Tibial nerve (tissue), 4 donors: Measurements from ENCODE around the gene PI4K2B.
"Not testable (repeated sequence)": the region's sequence is repeated elsewhere in the genome, so short reads cannot be mapped to it uniquely, and the experiment has no call there.

Experiments used
- EP300 ChIP-seq, 2 donors: sonication (generic); formaldehyde crosslinking; IDR thresholded peaks; one replicate each; pipeline ENCODE4 v1.6.1; 2017; ENCODE audit warnings: antibody characterized with exemption in 2 of 2, mild to moderate bottlenecking in 1 of 2
- POLR2A ChIP-seq, 2 donors: fragments of 450-650 bp; IDR thresholded peaks; one replicate each; pipeline ENCODE4 v1.6.1; 2017; ENCODE audit warnings: antibody characterized with exemption in 2 of 2, mild to moderate bottlenecking in 2 of 2, moderate library complexity in 2 of 2
- TF ChIP-seq, protein P1 (sequence below), 5 experiments: fragments of 200-600 bp in 3 of 5; fragments of 450-650 bp in 2 of 5; sonication (generic) in 3 of 5; IDR thresholded peaks; one replicate each; pipeline ENCODE4 v1.5.1; 2016 to 2019; ENCODE audit warnings: antibody characterized with exemption in 5 of 5, mild to moderate bottlenecking in 3 of 5, moderate library complexity in 2 of 5

DNA sequence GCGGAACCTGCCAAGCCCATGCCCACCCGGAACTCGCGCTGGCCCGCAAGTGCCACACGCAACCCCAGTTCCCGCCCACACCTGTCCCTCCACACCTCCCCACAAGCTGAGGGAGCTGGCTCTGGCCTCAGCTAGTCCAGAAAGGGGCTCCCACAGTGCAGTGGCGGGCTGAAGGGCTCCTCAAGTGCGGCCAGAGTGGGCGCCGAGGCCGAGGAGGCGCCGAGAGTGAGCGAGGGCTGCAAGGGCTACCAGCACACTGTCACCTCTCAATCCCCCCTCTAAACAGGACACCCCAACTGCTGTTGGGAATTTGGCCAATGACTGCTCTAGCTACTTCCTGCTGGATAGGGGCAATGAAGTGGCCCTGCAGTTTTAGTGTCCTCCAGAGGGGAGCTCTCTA lies 5.7 kb downstream of the PI4K2B start:
- TF ChIP-seq, protein P1, sequence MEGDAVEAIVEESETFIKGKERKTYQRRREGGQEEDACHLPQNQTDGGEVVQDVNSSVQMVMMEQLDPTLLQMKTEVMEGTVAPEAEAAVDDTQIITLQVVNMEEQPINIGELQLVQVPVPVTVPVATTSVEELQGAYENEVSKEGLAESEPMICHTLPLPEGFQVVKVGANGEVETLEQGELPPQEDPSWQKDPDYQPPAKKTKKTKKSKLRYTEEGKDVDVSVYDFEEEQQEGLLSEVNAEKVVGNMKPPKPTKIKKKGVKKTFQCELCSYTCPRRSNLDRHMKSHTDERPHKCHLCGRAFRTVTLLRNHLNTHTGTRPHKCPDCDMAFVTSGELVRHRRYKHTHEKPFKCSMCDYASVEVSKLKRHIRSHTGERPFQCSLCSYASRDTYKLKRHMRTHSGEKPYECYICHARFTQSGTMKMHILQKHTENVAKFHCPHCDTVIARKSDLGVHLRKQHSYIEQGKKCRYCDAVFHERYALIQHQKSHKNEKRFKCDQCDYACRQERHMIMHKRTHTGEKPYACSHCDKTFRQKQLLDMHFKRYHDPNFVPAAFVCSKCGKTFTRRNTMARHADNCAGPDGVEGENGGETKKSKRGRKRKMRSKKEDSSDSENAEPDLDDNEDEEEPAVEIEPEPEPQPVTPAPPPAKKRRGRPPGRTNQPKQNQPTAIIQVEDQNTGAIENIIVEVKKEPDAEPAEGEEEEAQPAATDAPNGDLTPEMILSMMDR (IDR thresholded peaks at IDR 0.05) = not testable (repeated sequence)
- TF ChIP-seq EP300, POLR2A (IDR thresholded peaks at IDR 0.05): not testable (repeated sequence)
